H1 (cell line): ENCODE results near the gene SLC4A8. TPM values are rescaled to one million over a fixed set of nuclear protein-coding genes. Genes with fewer than 3 reads are reported as not detected.

ENCODE experiments used
- CTCF ChIA-PET: fragments of 300-600 bp; sonication (Branson Sonifier 250); formaldehyde crosslinking; loops from one replicate; lab custom pipeline; 2021; ENCODE audit not compliant: partially characterized antibody; lab: Charles Lee
- POLR2A ChIA-PET: fragments of 300-600 bp; sonication (Branson Sonifier 250); formaldehyde crosslinking; loops from one replicate; lab custom pipeline; 2021; ENCODE audit warnings: inconsistent platforms; ENCODE audit not compliant: partially characterized antibody; lab: Charles Lee
- DNase-seq, 2 experiments: peaks; one replicate each; pipeline versions ENCODE4 v3.0.0 to v3.0.0-alpha.2; 2010 to 2022; ENCODE audit warnings: low spot score in 2 of 2, low read depth in 1 of 2, mixed read lengths in 1 of 2
- FAIRE-seq: peaks from 2 replicates; lab custom pipeline; 2011; peaks lifted over from hg19 to GRCh38; lab: Jason Lieb, UNC
- H2AFZ ChIP-seq: 2 replicates; pipeline ENCODE4 v1.8.1; 2012; ENCODE audit warnings: low read length, inconsistent platforms
- H2AK5ac ChIP-seq: 2 replicates; pipeline ENCODE4 v1.6.1; 2013; ENCODE audit warnings: low read depth, low read length
- H2BK120ac ChIP-seq: replicated peaks from 2 replicates; pipeline ENCODE3; 2013; ENCODE audit warnings: low read depth, low read length, inconsistent platforms
- H2BK12ac ChIP-seq: 2 replicates; pipeline ENCODE4 v1.6.1; 2013; ENCODE audit warnings: low read depth, low read length
- H2BK15ac ChIP-seq: 2 replicates; pipeline ENCODE4 v1.6.1; 2013; ENCODE audit warnings: low read length
- H2BK20ac ChIP-seq: 2 replicates; pipeline ENCODE4 v1.6.1; 2013; ENCODE audit warnings: low read length
- H2BK5ac ChIP-seq: 2 replicates; pipeline ENCODE4 v1.6.1; 2013; ENCODE audit warnings: low read depth, low read length
- H3K14ac ChIP-seq: 2 replicates; pipeline ENCODE4 v1.6.1; 2013; ENCODE audit warnings: inconsistent platforms; ENCODE audit not compliant: insufficient read length
- H3K18ac ChIP-seq: 2 replicates; pipeline ENCODE4 v1.6.1; 2013; ENCODE audit warnings: low read length; ENCODE audit errors: extremely low read depth
- H3K23ac ChIP-seq: 2 replicates; pipeline ENCODE4 v1.6.1; 2013; ENCODE audit warnings: inconsistent platforms; ENCODE audit not compliant: insufficient read length
- H3K23me2 ChIP-seq: 2 replicates; pipeline ENCODE4 v1.6.1; 2013; ENCODE audit warnings: low read depth, low read length
- H3K27ac ChIP-seq: 2 replicates; pipeline ENCODE4 v1.6.1; 2011; ENCODE audit warnings: low read depth, low read length, inconsistent platforms
- H3K27me3 ChIP-seq, 4 experiments: replicated peaks in 1 of 4; 1 replicate in 1 of 4; 2 replicates in 3 of 4; pipeline versions ENCODE4 v1.6.1 to v1.8.1; 2011 to 2013; ENCODE audit warnings: low read length in 3 of 4, mild to moderate bottlenecking in 3 of 4, inconsistent platforms in 2 of 4, mixed read lengths in 2 of 4, moderate library complexity in 1 of 4; ENCODE audit not compliant: control insufficient read depth in 3 of 4, insufficient read depth in 3 of 4; ENCODE audit errors: extremely low read depth in 1 of 4
- H3K36me3 ChIP-seq, 4 experiments: 2 replicates each; pipeline versions ENCODE4 v1.6.1 to v1.8.1; 2011 to 2013; ENCODE audit warnings: mild to moderate bottlenecking in 4 of 4, low read length in 3 of 4, moderate library complexity in 2 of 4, control low read depth in 1 of 4, inconsistent platforms in 1 of 4; ENCODE audit not compliant: insufficient read depth in 4 of 4, control insufficient read depth in 2 of 4
- H3K4ac ChIP-seq: replicated peaks from 2 replicates; pipeline ENCODE3; 2013; ENCODE audit warnings: low read length, low read depth, mixed read lengths, inconsistent platforms; ENCODE audit not compliant: insufficient read length
- H3K4me1 ChIP-seq, 4 experiments: replicated peaks in 1 of 4; 1 replicate in 1 of 4; 2 replicates in 3 of 4; pipeline versions ENCODE4 v1.6.1 to v1.8.1; 2011 to 2013; ENCODE audit warnings: low read length in 3 of 4, inconsistent platforms in 2 of 4, mixed read lengths in 1 of 4; ENCODE audit not compliant: insufficient read depth in 4 of 4, control insufficient read depth in 3 of 4
- H3K4me2 ChIP-seq, 2 experiments: 2 replicates each; pipeline versions ENCODE4 v1.6.1 to v1.8.1; 2011 to 2013; ENCODE audit warnings: low read depth in 2 of 2, low read length in 2 of 2, control low read depth in 1 of 2, inconsistent platforms in 1 of 2, mild to moderate bottlenecking in 1 of 2; ENCODE audit not compliant: insufficient read depth in 1 of 2
- H3K4me3 ChIP-seq, 4 experiments: fragments of 200-600, 300-600 bp in 1 of 4; sonication (generic), shearing (Covaris generic), sonication (Bioruptor Twin) in 1 of 4; 2 replicates each; pipeline versions ENCODE4 v1.5.1 to v1.8.1; 2011 to 2016; ENCODE audit warnings: low read length in 4 of 4, low read depth in 3 of 4, control low read depth in 2 of 4, inconsistent platforms in 2 of 4, mild to moderate bottlenecking in 2 of 4, mixed read lengths in 1 of 4, moderate library complexity in 1 of 4; ENCODE audit not compliant: insufficient read depth in 2 of 4; ENCODE audit errors: extremely low read depth in 1 of 4
- H3K56ac ChIP-seq: replicated peaks from 2 replicates; pipeline ENCODE3; 2013; ENCODE audit warnings: low read depth, mild to moderate bottlenecking, mixed read lengths, low read length, inconsistent platforms; ENCODE audit not compliant: insufficient read length
- H3K79me1 ChIP-seq: 2 replicates; pipeline ENCODE4 v1.6.1; 2013; ENCODE audit warnings: low read depth, low read length, control low read depth
- H3K79me2 ChIP-seq, 2 experiments: 2 replicates each; pipeline versions ENCODE4 v1.6.1 to v1.8.1; 2012 to 2013; ENCODE audit warnings: low read length in 2 of 2, mild to moderate bottlenecking in 2 of 2, inconsistent platforms in 1 of 2; ENCODE audit not compliant: insufficient read depth in 2 of 2, control insufficient read depth in 1 of 2
- H3K9ac ChIP-seq, 4 experiments: replicated peaks in 1 of 4; 1 replicate in 1 of 4; 2 replicates in 3 of 4; pipeline versions ENCODE4 v1.6.1 to v1.8.1; 2011 to 2013; ENCODE audit warnings: low read depth in 3 of 4, low read length in 3 of 4, control low read depth in 2 of 4, mild to moderate bottlenecking in 2 of 4, moderate library complexity in 2 of 4, inconsistent platforms in 1 of 4; ENCODE audit errors: extremely low read depth in 1 of 4
- H3K9me3 ChIP-seq, 2 experiments: 2 replicates each; pipeline versions ENCODE4 v1.6.1 to v1.8.1; 2012 to 2013; ENCODE audit warnings: mild to moderate bottlenecking in 2 of 2, moderate library complexity in 2 of 2, control low read depth in 1 of 2, inconsistent platforms in 1 of 2, low read depth in 1 of 2, low read length in 1 of 2, mixed read lengths in 1 of 2; ENCODE audit not compliant: insufficient read depth in 2 of 2
- H4K20me1 ChIP-seq, 2 experiments: replicated peaks in 1 of 2; 2 replicates each; pipeline versions ENCODE3 to v1.8.1; 2011 to 2013; ENCODE audit warnings: inconsistent platforms in 2 of 2, low read length in 2 of 2, mild to moderate bottlenecking in 1 of 2; ENCODE audit not compliant: insufficient read depth in 2 of 2, control insufficient read depth in 1 of 2
- H4K5ac ChIP-seq: 2 replicates; pipeline ENCODE4 v1.6.1; 2013; ENCODE audit warnings: low read length, low read depth, mixed read lengths, inconsistent platforms; ENCODE audit not compliant: insufficient read length
- H4K8ac ChIP-seq: 2 replicates; pipeline ENCODE4 v1.8.0; 2013; ENCODE audit warnings: mild to moderate bottlenecking, moderate library complexity, low read length, inconsistent platforms; ENCODE audit not compliant: insufficient read depth; ENCODE audit errors: extremely low read depth
- H4K91ac ChIP-seq: replicated peaks from 2 replicates; pipeline ENCODE3; 2013; ENCODE audit warnings: low read length, mixed read lengths, inconsistent platforms; ENCODE audit not compliant: insufficient read length
- BRCA1 ChIP-seq: IDR thresholded peaks from 2 replicates; pipeline ENCODE4 v1.6.1; 2012; ENCODE audit warnings: low read depth, low read length, improper control_type of control experiment
- CHD1 ChIP-seq: IDR thresholded peaks from 2 replicates; pipeline ENCODE4 v1.6.1; 2012; ENCODE audit warnings: low read depth, low read length, improper control_type of control experiment
- FOSL1 ChIP-seq: IDR thresholded peaks from 2 replicates; pipeline ENCODE4 v1.6.1; 2011; ENCODE audit warnings: mild to moderate bottlenecking, low read depth, low read length, moderate library complexity; ENCODE audit not compliant: insufficient read depth
- JUND ChIP-seq: IDR thresholded peaks from 2 replicates; pipeline ENCODE4 v1.6.1; 2011; ENCODE audit warnings: mild to moderate bottlenecking, improper control_type of control experiment, low read length
- NRF1 ChIP-seq: IDR thresholded peaks from 2 replicates; pipeline ENCODE4 v1.6.1; 2011; ENCODE audit warnings: mild to moderate bottlenecking, low read depth, low read length, improper control_type of control experiment
- POLR2A ChIP-seq, 2 experiments: IDR thresholded peaks; 1 replicate in 1 of 2; 2 replicates in 1 of 2; pipeline ENCODE4 v1.6.1; 2011; ENCODE audit warnings: low read depth in 2 of 2, low read length in 2 of 2, mild to moderate bottlenecking in 2 of 2; ENCODE audit errors: control extremely low read depth in 1 of 2
- POU5F1 ChIP-seq: IDR thresholded peaks from 2 replicates; pipeline ENCODE4 v1.6.1; 2011; ENCODE audit warnings: low read depth, mild to moderate bottlenecking, low read length, moderate library complexity
- RAD21 ChIP-seq, 2 experiments: IDR thresholded peaks in 1 of 2; conservative IDR thresholded peaks in 1 of 2; 2 replicates each; pipeline ENCODE4 v1.6.1; 2011; ENCODE audit warnings: low read depth in 2 of 2, low read length in 2 of 2, improper control_type of control experiment in 1 of 2, inconsistent platforms in 1 of 2, mild to moderate bottlenecking in 1 of 2, moderate library complexity in 1 of 2
- RBBP5 ChIP-seq: IDR thresholded peaks from 2 replicates; pipeline ENCODE4 v1.7.1; 2012; ENCODE audit warnings: low read depth, mild to moderate bottlenecking, inconsistent platforms, low read length, moderate library complexity, borderline replicate concordance
- SIRT6 ChIP-seq: IDR thresholded peaks from one replicate; pipeline ENCODE4 v1.7.1; 2012; ENCODE audit warnings: low read length, inconsistent platforms
- SRF ChIP-seq: IDR thresholded peaks from 2 replicates; pipeline ENCODE4 v1.6.1; 2011; ENCODE audit warnings: mild to moderate bottlenecking, low read depth, low read length, moderate library complexity
- WGBS, 2 experiments: shearing (Covaris generic) in 1 of 2; methylation state at CpG; one replicate each; pipeline versions ENCODE4 v1.1.6 to v1.1.7; 2013 to 2015; ENCODE audit warnings: low lambda C conversion rate in 2 of 2, mixed read lengths in 2 of 2, inconsistent platforms in 1 of 2, low coverage in 1 of 2, missing lambda C conversion rate in 1 of 2; ENCODE audit not compliant: insufficient replicate concordance in 2 of 2, insufficient coverage in 1 of 2, insufficient read length in 1 of 2; ENCODE audit errors: extremely low coverage in 1 of 2, missing lambda C conversion rate in 1 of 2; 5-methylcytosine and 5-hydroxymethylcytosine counted together
- polyA plus RNA-seq, 7 experiments: library from polyadenylated mRNA; depleted of rRNA in 3 of 7; stranded (reverse) in 5 of 7; unstranded in 2 of 7; fragments of >200 nt in 5 of 7; fragments of 200-250 nt in 2 of 7; gene quantifications; 1 replicate in 5 of 7; 2 replicates in 1 of 7; 4 replicates in 1 of 7; pipeline versions ENCODE4 v1.2.1 to v1.2.3, GENCODE V29; 2011 to 2013; ENCODE audit warnings: missing spikeins in 2 of 7, mixed read lengths in 2 of 7
- total RNA-seq: library from RNA; stranded (reverse); fragmentation: NEBNext Ultra II Directional; extraction: Animal tissue kit (Norgen Biotek cat#: 25700); gene quantifications from 2 replicates; pipeline ENCODE4 v1.2.1, GENCODE V29; 2021
- TF ChIP-seq, protein P1 (sequence below): IDR thresholded peaks from 2 replicates; pipeline ENCODE4 v1.6.1; 2012; ENCODE audit warnings: inconsistent platforms

The SLC4A8 gene
- total and polyA plus RNA-seq, 2 of the 8 experiments (the other 6 are each of a cell fraction or from before 2014, with no cell fraction given), result 11.2 to 13.4 TPM

DNA sequence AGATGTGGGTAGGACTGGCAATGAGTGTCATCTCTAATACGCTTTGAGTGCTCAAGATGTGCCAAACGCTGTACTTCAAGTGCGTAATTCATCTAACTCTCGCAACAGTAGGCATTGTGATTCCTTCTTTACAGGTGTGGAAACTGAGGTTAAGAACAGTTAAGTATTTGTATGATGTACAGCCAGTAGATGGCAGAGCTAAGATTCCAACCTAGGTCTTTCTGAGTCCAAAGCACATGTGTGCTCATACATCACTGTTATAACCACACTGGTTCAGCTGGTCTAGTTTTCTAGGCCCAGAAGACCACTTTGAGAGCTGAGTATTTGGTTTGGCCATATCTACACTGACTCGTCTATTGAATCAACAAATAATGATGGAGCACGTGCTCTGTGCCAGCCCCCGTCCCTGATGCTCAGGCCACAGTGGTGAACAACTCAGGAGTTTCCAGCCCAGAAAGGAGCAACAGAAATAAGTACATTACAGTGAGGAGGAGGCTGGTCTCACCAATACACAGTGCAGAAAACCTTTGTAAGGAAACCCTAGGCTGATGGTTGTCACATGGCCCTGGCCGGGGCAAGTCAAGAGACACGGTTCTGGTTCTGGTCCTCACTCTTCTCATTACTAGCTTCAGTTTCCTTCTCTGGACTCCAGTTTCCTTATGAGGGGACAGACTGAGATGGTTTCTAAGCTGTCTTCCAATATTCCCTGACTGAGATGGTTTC, 97.1 kb downstream of the SLC4A8 start:
- Histone ChIP-seq H2BK12ac (no peak overlapping the region), H4K5ac (no peak overlapping the region), H3K79me2 (no peaks in the 10 kb centered on the region), H4K20me1 (no peaks in the 10 kb centered on the region), H2BK20ac (no peak overlapping the region), H3K9ac (no peak overlapping the region), H3K14ac (no peak overlapping the region), H3K23me2 (no peaks in the 10 kb centered on the region), H3K18ac (no peak overlapping the region), H2AFZ (no peak overlapping the region), H2BK120ac (no peak overlapping the region), H4K8ac (no peak overlapping the region), H3K4me3 (no peak overlapping the region), H3K27me3 (no peaks in the 10 kb centered on the region; a peak in 1 of 7 replicates), H3K36me3 (no peaks in the 10 kb centered on the region), H3K27ac (no peak overlapping the region), H3K23ac (no peak overlapping the region), H3K4me1 (no peaks in the 10 kb centered on the region), H3K56ac (no peak overlapping the region), H3K79me1 (no peaks in the 10 kb centered on the region), H3K4me2 (no peak overlapping the region), H2BK15ac (no peak overlapping the region), H4K91ac (no peak overlapping the region), H3K4ac (no peak overlapping the region), H2BK5ac (no peak overlapping the region), H2AK5ac (no peak overlapping the region), H3K9me3 (no peaks in the 10 kb centered on the region)
- POLR2A ChIA-PET, result no interaction called here
- no peak for DNase-seq
- no peak for FAIRE-seq
- CTCF ChIA-PET, result interaction anchor here (0.7 to 13.0 kb wide), 18 partner anchors 9 to 496 kb away, joined by 3 to 137 read pairs (median 6); partner anchors contain the start of gene SLC4A8
- WGBS, 2 experiments, result 89% methylated on average over 9 of the region's 9 CpGs; no CpG with 5 or more reads in 1 of the 2 experiments
- TF ChIP-seq NRF1, result no peak
- TF ChIP-seq, protein P1, sequence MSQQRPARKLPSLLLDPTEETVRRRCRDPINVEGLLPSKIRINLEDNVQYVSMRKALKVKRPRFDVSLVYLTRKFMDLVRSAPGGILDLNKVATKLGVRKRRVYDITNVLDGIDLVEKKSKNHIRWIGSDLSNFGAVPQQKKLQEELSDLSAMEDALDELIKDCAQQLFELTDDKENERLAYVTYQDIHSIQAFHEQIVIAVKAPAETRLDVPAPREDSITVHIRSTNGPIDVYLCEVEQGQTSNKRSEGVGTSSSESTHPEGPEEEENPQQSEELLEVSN, result no peak
- TF ChIP-seq FOSL1, result no peak
- no peak for TF ChIP-seq SRF
- TF ChIP-seq JUND, result no peak
- no peak for TF ChIP-seq POU5F1
- TF ChIP-seq CHD1, result no peak
- no peak for TF ChIP-seq BRCA1
- 0 out of 4 replicates have a peak, but pooled peaks of 1 of the 2 experiments have one; percentile 4 for TF ChIP-seq RAD21 (IDR thresholded peaks at IDR 0.05 in 1 of 2, conservative IDR thresholded peaks at IDR 0.05 in 1 of 2; ENCODE audit: low read depth in 2 of 2, low read length in 2 of 2)
- no peak for TF ChIP-seq SIRT6
- TF ChIP-seq POLR2A (IDR thresholded peaks at IDR 0.05; ENCODE audit: control extremely low read depth in 1 of 2, low read depth in 2 of 2, low read length in 2 of 2), result no peak
- TF ChIP-seq RBBP5, result no peak
